HG03159 (cell line): Measurements from ENCODE around the gene FOXS1.
A peak's percentile ranks its signal among the peaks of the same experiment; 100 is the strongest.

ENCODE experiments used
- ATAC-seq: cut with Tn5 transposase; IDR thresholded peaks from one replicate; pipeline ENCODE4 v1.9.1; 2021; ENCODE audit warnings: mild to moderate bottlenecking, moderate library complexity; ENCODE audit not compliant: unreplicated experiment

Gene FOXS1

GRCh38 chr20:31845300-31845863, at the start of gene FOXS1:
TSS of gene FOXS1 (minus strand) at chr20:31845604. CDS start at chr20:31845542, 62 bp downstream.
- no peak for ATAC-seq

GRCh38 chr20:31890646-31891045, 45.2 kb upstream of the FOXS1 start:
- ATAC-seq, result no peak

- ATAC-seq, result no peak
These were observed 38.4 kb upstream of the FOXS1 start for GRCh38 chr20:31883829-31884228.

GRCh38 chr20:31881945-31882344, 36.5 kb upstream of the FOXS1 start:
- no peak for ATAC-seq

GRCh38 chr20:31879143-31879987, 34.0 kb upstream of the FOXS1 start:
- ATAC-seq, result peak; percentile 82

- no peak for ATAC-seq
These were observed 32.3 kb upstream of the FOXS1 start for GRCh38 chr20:31877684-31878083.

- ATAC-seq, result no peak
These were observed 30.3 kb upstream of the FOXS1 start for GRCh38 chr20:31875671-31876070.

- no peak for ATAC-seq
These were observed 27.0 kb upstream of the FOXS1 start for GRCh38 chr20:31872406-31872805.

- ATAC-seq, result no peak
These were observed 26.2 kb upstream of the FOXS1 start for GRCh38 chr20:31871618-31871954.

GRCh38 chr20:31870726-31871617, 25.6 kb upstream of the FOXS1 start:
- ATAC-seq, result no peak

- no peak for ATAC-seq
These were observed 24.7 kb upstream of the FOXS1 start, which contains the start of the genes DUSP15 and TTLL9 for GRCh38 chr20:31869942-31870725. TSS of gene DUSP15 (minus strand) at chr20:31870527. CDS start at chr20:31870337, 190 bp downstream. TSS of gene TTLL9 (plus strand) at chr20:31870634. CDS start at chr20:31871127, 493 bp downstream.

GRCh38 chr20:31869673-31869941, 24.2 kb upstream of the FOXS1 start:
- no peak for ATAC-seq

- ATAC-seq, result no peak
These were observed 23.7 kb upstream of the FOXS1 start for GRCh38 chr20:31868853-31869672.

- ATAC-seq, result no peak
These were observed 20.8 kb upstream of the FOXS1 start for GRCh38 chr20:31866221-31866620.

GRCh38 chr20:31864521-31865400, 19.4 kb upstream of the FOXS1 start:
- no peak for ATAC-seq

- no peak for ATAC-seq
These were observed 18.1 kb upstream of the FOXS1 start for GRCh38 chr20:31863296-31864085.

- ATAC-seq, result no peak
These were observed 17.1 kb upstream of the FOXS1 start for GRCh38 chr20:31862506-31862905.

- ATAC-seq, result no peak
These were observed 16.7 kb upstream of the FOXS1 start for GRCh38 chr20:31862157-31862470.
